GM23338 (cell line): Measurements from ENCODE around the gene CRABP1. TPM values are rescaled to one million over a fixed set of nuclear protein-coding genes. Genes with fewer than 3 reads are reported as not detected.
A peak's percentile ranks its signal among the peaks of the same experiment; 100 is the strongest.

Experiments used
- ATAC-seq: fragments of 200-7000 bp; cut with Tn5 transposase; 3 replicates; pipeline ENCODE4 v1.9.1; 2020
- DNase-seq: peaks from one replicate; pipeline ENCODE4 v3.0.0-alpha.2; 2015; ENCODE audit warnings: low spot score
- H2AFZ ChIP-seq: fragments of 200-600 bp; sonication (generic); 2 replicates; pipeline ENCODE4 v1.8.0; 2016; ENCODE audit warnings: antibody characterized with exemption, mild to moderate bottlenecking, moderate library complexity
- H3F3A ChIP-seq: fragments of 200-600 bp; sonication (generic); replicated peaks from 2 replicates; pipeline ENCODE4 v1.8.0; 2017; ENCODE audit warnings: antibody characterized with exemption, mixed run types, low read depth
- H3K27ac ChIP-seq: fragments of 200-600 bp; sonication (generic); 2 replicates; pipeline ENCODE4 v1.6.1; 2016; ENCODE audit warnings: low read depth
- H3K27me3 ChIP-seq: fragments of 200-600 bp; sonication (generic); 2 replicates; pipeline ENCODE4 v1.8.0; 2016; ENCODE audit warnings: mild to moderate bottlenecking, mixed run types, moderate library complexity; ENCODE audit not compliant: insufficient read depth
- H3K36me3 ChIP-seq: fragments of 200-600 bp; sonication (generic); 2 replicates; pipeline ENCODE4 v1.8.0; 2016; ENCODE audit warnings: mild to moderate bottlenecking; ENCODE audit not compliant: insufficient read depth
- H3K4me1 ChIP-seq: fragments of 200-600 bp; sonication (generic); 2 replicates; pipeline ENCODE4 v1.8.0; 2016; ENCODE audit warnings: mild to moderate bottlenecking, moderate library complexity; ENCODE audit not compliant: insufficient read depth
- H3K4me2 ChIP-seq: fragments of 200-600 bp; sonication (generic); 2 replicates; pipeline ENCODE4 v1.7.1; 2017; ENCODE audit warnings: mixed run types
- H3K4me3 ChIP-seq: fragments of 200-600 bp; sonication (generic); 2 replicates; pipeline ENCODE4 v1.6.1; 2016; ENCODE audit warnings: mixed run types
- H3K79me2 ChIP-seq: fragments of 200-600 bp; sonication (generic); replicated peaks from 2 replicates; pipeline ENCODE4 v1.8.0; 2017; ENCODE audit warnings: mild to moderate bottlenecking; ENCODE audit not compliant: insufficient read depth
- H3K9me2 ChIP-seq: fragments of 200-600 bp; sonication (generic); 2 replicates; pipeline ENCODE4 v1.8.0; 2017; ENCODE audit not compliant: insufficient read depth
- H4K20me1 ChIP-seq: fragments of 200-600 bp; sonication (generic); replicated peaks from 2 replicates; pipeline ENCODE4 v1.8.0; 2017; ENCODE audit warnings: mild to moderate bottlenecking; ENCODE audit not compliant: insufficient read depth
- H3K27ac Mint-ChIP-seq: 2 replicates; pipeline ENCODE4 v1.8.0; 2020; ENCODE audit warnings: inconsistent platforms, mild to moderate bottlenecking, moderate library complexity, mixed read lengths
- H3K27me3 Mint-ChIP-seq: 3 replicates; pipeline ENCODE4 v1.8.0; 2022; ENCODE audit warnings: low read depth, mild to moderate bottlenecking, moderate library complexity, mixed read lengths, inconsistent platforms; ENCODE audit not compliant: insufficient read depth, poor library complexity
- H3K36me3 Mint-ChIP-seq: 3 replicates; pipeline ENCODE4 v1.8.0; 2021; ENCODE audit warnings: low read depth, mild to moderate bottlenecking, inconsistent platforms, moderate library complexity, mixed read lengths
- H3K4me1 Mint-ChIP-seq: 3 replicates; pipeline ENCODE4 v1.8.0; 2020; ENCODE audit warnings: mild to moderate bottlenecking, inconsistent platforms, mixed read lengths
- H3K4me3 Mint-ChIP-seq: 3 replicates; pipeline ENCODE4 v1.8.0; 2021; ENCODE audit warnings: moderate library complexity, mild to moderate bottlenecking, inconsistent platforms, mixed read lengths
- H3K9me3 Mint-ChIP-seq: 3 replicates; pipeline ENCODE4 v1.8.0; 2020; ENCODE audit warnings: moderate library complexity, mild to moderate bottlenecking, inconsistent platforms, mixed read lengths
- CREB1 ChIP-seq: fragments of 250-450 bp; sonication (Bioruptor Pico); IDR thresholded peaks from 2 replicates; pipeline ENCODE4 v1.5.0; 2020; ENCODE audit warnings: low read depth, mild to moderate bottlenecking, moderate library complexity
- CTCF ChIP-seq, 2 experiments: fragments of 200-600 bp in 1 of 2; sonication (generic) in 1 of 2; conservative IDR thresholded peaks; 2 replicates each; pipeline versions ENCODE4 v1.5.1 to v1.6.1; 2016 to 2017; ENCODE audit warnings: antibody characterized with exemption in 2 of 2, low read depth in 2 of 2, mild to moderate bottlenecking in 2 of 2, moderate library complexity in 1 of 2
- JUNB ChIP-seq: IDR thresholded peaks from one replicate; pipeline ENCODE4 v1.6.1; 2016; ENCODE audit warnings: antibody characterized with exemption; ENCODE audit not compliant: unreplicated experiment
- ZNF462 ChIP-seq: fragments of 250-450 bp; sonication (Bioruptor Pico); IDR thresholded peaks from 2 replicates; pipeline ENCODE4 v1.5.0; 2020; ENCODE audit warnings: mild to moderate bottlenecking, moderate library complexity
- polyA plus RNA-seq: library from polyadenylated mRNA; unstranded; fragments of >200 nt; fragmentation: Nextera tagmentation; extraction: Ambion mirVana; gene quantifications from 2 replicates; pipeline ENCODE4 v1.2.1, GENCODE V29; 2016
- total RNA-seq: library from RNA; depleted of rRNA; stranded (reverse); fragments of >200 nt; shearing (Covaris generic); gene quantifications from 2 replicates; pipeline ENCODE4 v1.2.3, GENCODE V29; 2014

CRABP1 gene
- total and polyA plus RNA-seq, 2 experiments from 2014 or later: 156 to 522 TPM

- Histone ChIP-seq H2AFZ (peak overlapping the region; percentile 86), H3K4me1 (peaks cover 23% of the 10 kb centered on the region; the same call in 1 of the 2 replicates), H3K9me2 (no peaks in the 10 kb centered on the region), H3K4me3 (no peak overlapping the region), H3F3A (peaks cover 5% of the 10 kb centered on the region; the same call in 1 of the 2 replicates), H3K36me3 (no peaks in the 10 kb centered on the region), H3K27me3 (no peaks in the 10 kb centered on the region), H4K20me1 (no peaks in the 10 kb centered on the region), H3K79me2 (no peaks in the 10 kb centered on the region), H3K27ac (no peak overlapping the region), H3K4me2 (peak overlapping the region; percentile 44)
- peak overlapping the region; percentile 83 for H3K27ac Mint-ChIP-seq
- no peaks in the 10 kb centered on the region for H3K36me3 Mint-ChIP-seq
- TF ChIP-seq CTCF (conservative IDR thresholded peaks at IDR 0.05; ENCODE audit: low read depth in 2 of 2): no peak
- peak; percentile 43; the same call in 1 of the 2 replicates for TF ChIP-seq CREB1
- no peak for TF ChIP-seq ZNF462 (CRISPR knock-in tag)
- no peak for TF ChIP-seq JUNB
- DNase-seq: peak; percentile 59
- no peak overlapping the region for H3K4me3 Mint-ChIP-seq
- H3K9me3 Mint-ChIP-seq: no peaks in the 10 kb centered on the region; the same call in 2 of the 3 replicates
- ATAC-seq: peak; percentile 38
- peaks cover 7% of the 10 kb centered on the region for H3K27me3 Mint-ChIP-seq
- H3K4me1 Mint-ChIP-seq: peaks cover 50% of the 10 kb centered on the region
These were observed 17.9 kb upstream of the CRABP1 start for GRCh38 chr15:78322243-78322642.
